Measurements from ENCODE around the gene UBE2U. TPM values are rescaled to one million over a fixed set of nuclear protein-coding genes. Genes with fewer than 3 reads are reported as not detected.

The UBE2U gene
- polyA plus RNA-seq, 1 donor (not counting 4 experiments of a cell fraction or from before 2014, with no cell fraction given) = not detected

- H3K9me3 ChIP-seq (ENCODE audit: control insufficient read depth, low read depth, low read length) = no peaks in the 10 kb centered on the region
- H2AFZ ChIP-seq (ENCODE audit: control insufficient read depth, low read length) = no peak overlapping the region
- no peak overlapping the region for H3K27ac ChIP-seq (ENCODE audit: control insufficient read depth, insufficient read depth, low read length)
- TF ChIP-seq EZH2 (IDR thresholded peaks at IDR 0.05; ENCODE audit: low read length) (no peak), CTCF (optimal IDR thresholded peaks at IDR 0.05 in 1 of 3, IDR thresholded peaks at IDR 0.05 in 1 of 3, conservative IDR thresholded peaks at IDR 0.05 in 1 of 3; ENCODE audit: extremely low read depth in 1 of 3, insufficient read depth in 2 of 3, low read length in 3 of 3) (no peak)
- no peaks in the 10 kb centered on the region for H4K20me1 ChIP-seq (ENCODE audit: control insufficient read depth, extremely low read depth, insufficient read depth, low read length)
- H3K4me1 ChIP-seq (ENCODE audit: control insufficient read depth, extremely low read depth, insufficient read depth, low read length) = no peaks in the 10 kb centered on the region
- no peak overlapping the region for H3K9ac ChIP-seq (ENCODE audit: control insufficient read depth, extremely low read depth, insufficient read depth, low read length)
- H3K9me1 ChIP-seq (ENCODE audit: control insufficient read depth, extremely low read depth, insufficient read depth, low read length) = no peaks in the 10 kb centered on the region
- FAIRE-seq (no peak), DNase-seq (ENCODE audit: low read depth, low spot score) (no peak)
- no peak overlapping the region for H3K4me3 ChIP-seq (ENCODE audit: control insufficient read depth in 2 of 3, extremely low read depth in 1 of 3, insufficient read depth in 2 of 3, low read depth in 1 of 3, low read length in 3 of 3)
- no peaks in the 10 kb centered on the region for H3K27me3 ChIP-seq (ENCODE audit: control insufficient read depth, extremely low read depth, insufficient read depth, low read length)
- no peaks in the 10 kb centered on the region for H3K79me2 ChIP-seq (ENCODE audit: control insufficient read depth, insufficient read depth, low read length)
- no peak overlapping the region for H3K4me2 ChIP-seq (ENCODE audit: control insufficient read depth, extremely low read depth, insufficient read depth, low read depth, low read length)
- no peaks in the 10 kb centered on the region for H3K36me3 ChIP-seq (ENCODE audit: control insufficient read depth in 2 of 2, extremely low read depth in 1 of 2, insufficient read depth in 2 of 2, low read length in 2 of 2)
- dilution Hi-C loops (cut with MboI; ENCODE audit: extremely low pct_ligation_motif_present, low sequenced_read_pairs) = no loop called here
Observed at GRCh38 chr1:64195081-64195395, 8.4 kb upstream of the UBE2U start.

- Histone ChIP-seq H4K20me1 (ENCODE audit: control insufficient read depth, extremely low read depth, insufficient read depth, low read length) (no peaks in the 10 kb centered on the region), H3K9ac (ENCODE audit: control insufficient read depth, extremely low read depth, insufficient read depth, low read length) (no peak overlapping the region), H3K9me3 (ENCODE audit: control insufficient read depth, low read depth, low read length) (no peaks in the 10 kb centered on the region), H3K27ac (ENCODE audit: control insufficient read depth, insufficient read depth, low read length) (no peak overlapping the region), H3K36me3 (ENCODE audit: control insufficient read depth in 2 of 2, extremely low read depth in 1 of 2, insufficient read depth in 2 of 2, low read length in 2 of 2) (no peaks in the 10 kb centered on the region), H3K4me3 (ENCODE audit: control insufficient read depth in 2 of 3, extremely low read depth in 1 of 3, insufficient read depth in 2 of 3, low read depth in 1 of 3, low read length in 3 of 3) (no peak overlapping the region), H3K27me3 (ENCODE audit: control insufficient read depth, extremely low read depth, insufficient read depth, low read length) (no peaks in the 10 kb centered on the region), H2AFZ (ENCODE audit: control insufficient read depth, low read length) (no peak overlapping the region), H3K79me2 (ENCODE audit: control insufficient read depth, insufficient read depth, low read length) (no peaks in the 10 kb centered on the region), H3K9me1 (ENCODE audit: control insufficient read depth, extremely low read depth, insufficient read depth, low read length) (no peaks in the 10 kb centered on the region), H3K4me1 (ENCODE audit: control insufficient read depth, extremely low read depth, insufficient read depth, low read length) (no peaks in the 10 kb centered on the region), H3K4me2 (ENCODE audit: control insufficient read depth, extremely low read depth, insufficient read depth, low read depth, low read length) (no peak overlapping the region)
- FAIRE-seq (no peak), DNase-seq (ENCODE audit: low read depth, low spot score) (no peak)
- dilution Hi-C loops (cut with MboI; ENCODE audit: extremely low pct_ligation_motif_present, low sequenced_read_pairs) = no loop called here
- TF ChIP-seq EZH2 (IDR thresholded peaks at IDR 0.05; ENCODE audit: low read length) = no peak
- TF ChIP-seq CTCF (optimal IDR thresholded peaks at IDR 0.05 in 1 of 3, IDR thresholded peaks at IDR 0.05 in 1 of 3, conservative IDR thresholded peaks at IDR 0.05 in 1 of 3; ENCODE audit: extremely low read depth in 1 of 3, insufficient read depth in 2 of 3, low read length in 3 of 3) = no peak
Observed at GRCh38 chr1:64196074-64196870, 7.2 kb upstream of the UBE2U start.

Measured in keratinocyte (primary cell).